Smooth muscle cell of the coronary artery (primary cell): ENCODE data around the gene HCN2. TPM values are rescaled to one million over a fixed set of nuclear protein-coding genes. Genes with fewer than 3 reads are reported as not detected.

Experiments used
- total RNA-seq: library from RNA; depleted of rRNA; stranded (reverse); fragments of >200 nt; gene quantifications from 2 replicates; pipeline ENCODE4 v1.2.3, GENCODE V29; 2014; ENCODE audit warnings: low replicate concordance

The HCN2 gene
- total RNA-seq = 0.30 and 1.2 TPM in 2 replicates

GRCh38 chr19:589693-590395, at the start of gene HCN2:
Gene HCN2 (plus strand): TSS chr19:589881. CDS start chr19:589946, 65 bp downstream.

GRCh38 chr19:543910-544608, 45.6 kb upstream of the HCN2 start, which contains the start of gene GZMM:
Gene GZMM (plus strand): TSS chr19:544053. CDS start chr19:544072, 19 bp downstream.

GRCh38 chr19:572140-572742, 17.4 kb upstream of the HCN2 start, which contains the start of gene BSG:
Gene BSG (plus strand): TSS chr19:572596. CDS start chr19:572635, 39 bp downstream.

DNA sequence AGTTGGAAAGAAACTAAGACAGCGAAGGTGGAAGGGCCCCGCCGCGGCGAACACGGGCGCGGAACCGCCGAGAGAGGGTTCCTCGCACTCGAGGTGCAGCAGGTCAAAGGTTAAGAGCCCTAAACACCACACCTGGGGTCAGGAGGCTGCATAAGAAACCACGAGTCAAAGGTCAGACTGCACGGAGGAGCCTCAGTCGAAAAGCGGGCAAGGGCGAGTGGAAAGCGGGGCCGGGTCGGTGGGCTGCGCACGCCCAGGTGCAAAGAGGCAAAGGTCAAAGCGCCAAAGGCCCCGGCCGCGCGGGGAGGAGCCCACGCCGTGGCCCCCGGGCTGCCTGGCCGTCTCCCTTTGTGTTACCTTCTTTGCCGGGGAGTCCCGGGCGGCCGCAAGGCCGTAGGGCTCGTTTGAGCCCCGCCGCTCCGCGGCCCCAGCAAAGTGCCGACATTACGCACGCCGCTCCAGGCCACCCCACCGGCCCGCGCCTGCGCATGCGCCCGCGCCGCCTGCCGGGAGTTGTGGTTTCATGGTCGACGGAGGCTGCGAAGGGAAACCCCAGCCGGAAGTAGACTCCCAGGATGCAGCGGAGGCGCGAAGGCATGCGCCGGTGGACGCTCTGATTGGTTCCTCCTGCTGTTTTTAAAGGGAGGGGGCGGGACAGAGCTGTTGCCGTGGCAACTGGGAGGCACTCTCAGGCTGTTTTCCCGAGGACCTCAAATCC, 43.5 kb downstream of the HCN2 start, which contains the start of gene POLRMT:
TSS of gene POLRMT (minus strand) at position 470 of the 718 bp plus-strand sequence. CDS start at position 445, 25 bp downstream.

GRCh38 chr19:639253-640160, 49.8 kb downstream of the HCN2 start, which contains the start of gene FGF22:
Gene FGF22 (plus strand): TSS chr19:639879. CDS start chr19:639926, 47 bp downstream.

GRCh38 chr19:662962-663681, 73.4 kb downstream of the HCN2 start, which contains the start of gene RNF126:
Gene RNF126 (minus strand): TSS chr19:663214. CDS start chr19:663121, 93 bp downstream.

Other genes starting within 250 kb of the HCN2 start
- gene MIER2, start 245.1 kb upstream of the HCN2 start, total RNA-seq = 13.1 and 23.5 TPM in 2 replicates
- under 0.01 TPM in 1 of 2 replicates, not detected in the other for gene C2CD4C, start 180.7 kb upstream of the HCN2 start, total RNA-seq
- gene SHC2, start 128.8 kb upstream of the HCN2 start, total RNA-seq = 0.08 and 4.1 TPM in 2 replicates
- gene MADCAM1, start 93.4 kb upstream of the HCN2 start, total RNA-seq = not detected in 2 replicates
- 13.9 and 23.9 TPM in 2 replicates for gene TPGS1, start 82.4 kb upstream of the HCN2 start, total RNA-seq
- gene CDC34, start 58.1 kb upstream of the HCN2 start, total RNA-seq = 81.4 and 83.4 TPM in 2 replicates
- gene GZMM, start 45.8 kb upstream of the HCN2 start, total RNA-seq = 0.08 TPM in 1 of 2 replicates, not detected in the other
- gene BSG, start 17.3 kb upstream of the HCN2 start, total RNA-seq = 284 and 347 TPM in 2 replicates
- gene POLRMT, start 43.7 kb downstream of the HCN2 start, total RNA-seq = 16.6 and 19.8 TPM in 2 replicates
- gene FGF22, start 50.0 kb downstream of the HCN2 start, total RNA-seq = not detected in 2 replicates
- 6.2 and 24.2 TPM in 2 replicates for gene RNF126, start 73.3 kb downstream of the HCN2 start, total RNA-seq
- gene FSTL3, start 86.5 kb downstream of the HCN2 start, total RNA-seq = 22.8 and 81.7 TPM in 2 replicates
- gene PRSS57, start 105.6 kb downstream of the HCN2 start, total RNA-seq = not detected in 2 replicates
- gene PALM, start 119.1 kb downstream of the HCN2 start, total RNA-seq = 6.0 and 26.7 TPM in 2 replicates
- gene MISP, start 161.2 kb downstream of the HCN2 start, total RNA-seq = under 0.01 TPM in 1 of 2 replicates, not detected in the other
- 77.1 and 91.9 TPM in 2 replicates for gene PTBP1, start 207.6 kb downstream of the HCN2 start, total RNA-seq
- 0.15 and 1.2 TPM in 2 replicates for gene PLPPR3, start 232.1 kb downstream of the HCN2 start, total RNA-seq
- not detected in 2 replicates for gene AZU1, start 238.0 kb downstream of the HCN2 start, total RNA-seq